Keratinocyte (primary cell): Measurements from ENCODE around the gene SMARCAL1. TPM values are rescaled to one million over a fixed set of nuclear protein-coding genes. Genes with fewer than 3 reads are reported as not detected.

Experiments used
- DNase-seq: peaks from one replicate; pipeline ENCODE4 v3.0.0-alpha.2; 2011; ENCODE audit warnings: low read depth, missing footprints, low spot score
- FAIRE-seq: peaks from 2 replicates; lab custom pipeline; 2011; peaks lifted over from hg19 to GRCh38; lab: Jason Lieb, UNC
- H2AFZ ChIP-seq: 2 replicates; pipeline ENCODE4 v1.6.0; 2012; ENCODE audit warnings: low read length, control low read depth, inconsistent platforms; ENCODE audit not compliant: control insufficient read depth
- H3K27ac ChIP-seq: 2 replicates; pipeline ENCODE4 v1.5.1; 2011; ENCODE audit warnings: low read length; ENCODE audit not compliant: control insufficient read depth, insufficient read depth
- H3K27me3 ChIP-seq: 3 replicates; pipeline ENCODE4 v1.6.0; 2011; ENCODE audit warnings: low read length; ENCODE audit not compliant: control insufficient read depth, insufficient read depth; ENCODE audit errors: extremely low read depth
- H3K36me3 ChIP-seq, 2 experiments: 2 replicates in 1 of 2; 3 replicates in 1 of 2; pipeline ENCODE4 v1.5.1; 2011; ENCODE audit warnings: low read length in 2 of 2, mild to moderate bottlenecking in 1 of 2; ENCODE audit not compliant: control insufficient read depth in 2 of 2, insufficient read depth in 2 of 2; ENCODE audit errors: extremely low read depth in 1 of 2
- H3K4me1 ChIP-seq: 3 replicates; pipeline ENCODE4 v1.5.1; 2011; ENCODE audit warnings: low read length; ENCODE audit not compliant: control insufficient read depth, insufficient read depth; ENCODE audit errors: extremely low read depth
- H3K4me2 ChIP-seq: 3 replicates; pipeline ENCODE4 v1.6.0; 2011; ENCODE audit warnings: low read depth, low read length; ENCODE audit not compliant: control insufficient read depth, insufficient read depth; ENCODE audit errors: extremely low read depth
- H3K4me3 ChIP-seq, 3 experiments: fragments of 200-600 bp in 1 of 3; sonication (generic) in 1 of 3; 2 replicates in 2 of 3; 3 replicates in 1 of 3; pipeline ENCODE4 v1.5.1; 2011 to 2016; ENCODE audit warnings: low read length in 3 of 3, mild to moderate bottlenecking in 3 of 3, control low read depth in 2 of 3, inconsistent platforms in 1 of 3, low read depth in 1 of 3, mixed read lengths in 1 of 3, mixed run types in 1 of 3, moderate library complexity in 1 of 3; ENCODE audit not compliant: control insufficient read depth in 2 of 3, insufficient read depth in 2 of 3; ENCODE audit errors: extremely low read depth in 1 of 3
- H3K79me2 ChIP-seq: 2 replicates; pipeline ENCODE4 v1.6.0; 2012; ENCODE audit warnings: low read length; ENCODE audit not compliant: control insufficient read depth, insufficient read depth
- H3K9ac ChIP-seq: 3 replicates; pipeline ENCODE4 v1.6.0; 2011; ENCODE audit warnings: low read length; ENCODE audit not compliant: control insufficient read depth, insufficient read depth; ENCODE audit errors: extremely low read depth
- H3K9me1 ChIP-seq: 3 replicates; pipeline ENCODE4 v1.6.0; 2011; ENCODE audit warnings: low read length; ENCODE audit not compliant: control insufficient read depth, insufficient read depth; ENCODE audit errors: extremely low read depth
- H3K9me3 ChIP-seq: 2 replicates; pipeline ENCODE4 v1.5.1; 2012; ENCODE audit warnings: low read depth, low read length; ENCODE audit not compliant: control insufficient read depth
- H4K20me1 ChIP-seq: 3 replicates; pipeline ENCODE4 v1.6.0; 2011; ENCODE audit warnings: low read length; ENCODE audit not compliant: control insufficient read depth, insufficient read depth; ENCODE audit errors: extremely low read depth
- CTCF ChIP-seq, 3 experiments: IDR thresholded peaks in 1 of 3; conservative IDR thresholded peaks in 1 of 3; optimal IDR thresholded peaks in 1 of 3; 2 replicates in 2 of 3; 3 replicates in 1 of 3; pipeline versions ENCODE3 to v1.5.1; 2011; ENCODE audit warnings: low read length in 3 of 3, mild to moderate bottlenecking in 3 of 3, moderate library complexity in 2 of 3, control low read depth in 1 of 3, inconsistent platforms in 1 of 3; ENCODE audit not compliant: insufficient read depth in 2 of 3; ENCODE audit errors: extremely low read depth in 1 of 3
- EZH2 ChIP-seq: IDR thresholded peaks from one replicate; pipeline ENCODE4 v1.6.1; 2012; ENCODE audit warnings: inconsistent platforms, mild to moderate bottlenecking, low read length, moderate library complexity
- dilution Hi-C: fragments of 300-500 bp; cut with MboI; formaldehyde crosslinking; loops from one replicate; pipeline ENCODE4 v1.7.0; 2020; ENCODE audit warnings: low sequenced_read_pairs; ENCODE audit not compliant: extremely low pct_ligation_motif_present
- polyA plus RNA-seq, 5 experiments: library from polyadenylated mRNA; depleted of rRNA in 3 of 5; stranded (reverse) in 3 of 5; stranded (forward) in 1 of 5; unstranded in 1 of 5; fragments of >200 nt; gene quantifications; 1 replicate in 1 of 5; 2 replicates in 3 of 5; 3 replicates in 1 of 5; pipeline versions ENCODE4 v1.2.1 to v1.2.3, GENCODE V29; 2011 to 2012; ENCODE audit warnings: missing spikeins in 2 of 5, low read depth in 1 of 5, low replicate concordance in 1 of 5

The SMARCAL1 gene
- polyA plus RNA-seq, 1 donor (not counting 4 experiments of a cell fraction or from before 2014, with no cell fraction given), result 26.3 TPM

- FAIRE-seq, result no peak
- peaks cover 1 to 4% of the 10 kb centered on the region in 2 experiments for H3K36me3 ChIP-seq
- TF ChIP-seq CTCF (optimal IDR thresholded peaks at IDR 0.05 in 1 of 3, IDR thresholded peaks at IDR 0.05 in 1 of 3, conservative IDR thresholded peaks at IDR 0.05 in 1 of 3; ENCODE audit: extremely low read depth in 1 of 3, insufficient read depth in 2 of 3, low read length in 3 of 3) (no peak), EZH2 (no peak)
Measured at GRCh38 chr2:216473187-216473586, 60.9 kb downstream of the SMARCAL1 start.

GRCh38 chr2:216474925-216475670 lies 62.8 kb downstream of the SMARCAL1 start:
- no peak for FAIRE-seq
- Histone ChIP-seq H3K9ac (no peak overlapping the region), H3K4me1 (peaks cover 18% of the 10 kb centered on the region), H2AFZ (no peak overlapping the region), H4K20me1 (no peaks in the 10 kb centered on the region), H3K4me3 (no peak overlapping the region), H3K27ac (no peak overlapping the region), H3K4me2 (no peak overlapping the region), H3K79me2 (no peaks in the 10 kb centered on the region), H3K36me3 (peaks cover 6 to 11% of the 10 kb centered on the region in 2 experiments), H3K9me1 (no peaks in the 10 kb centered on the region), H3K9me3 (no peaks in the 10 kb centered on the region), H3K27me3 (no peaks in the 10 kb centered on the region)
- no peak for DNase-seq
- dilution Hi-C loops, result no loop called here
- no peak for TF ChIP-seq EZH2
- no peak for TF ChIP-seq CTCF (optimal IDR thresholded peaks at IDR 0.05 in 1 of 3, IDR thresholded peaks at IDR 0.05 in 1 of 3, conservative IDR thresholded peaks at IDR 0.05 in 1 of 3; ENCODE audit: extremely low read depth in 1 of 3, insufficient read depth in 2 of 3, low read length in 3 of 3)

More at GRCh38 chr2:216473187-216473586, 60.9 kb downstream of the SMARCAL1 start:
- no peaks in the 10 kb centered on the region for H3K79me2 ChIP-seq
- H3K9me3 ChIP-seq, result no peaks in the 10 kb centered on the region
- no peak for DNase-seq
- peaks cover 10% of the 10 kb centered on the region for H3K4me1 ChIP-seq
- no peak overlapping the region for H3K4me2 ChIP-seq
- H3K27ac ChIP-seq, result no peak overlapping the region
- no peaks in the 10 kb centered on the region for H4K20me1 ChIP-seq
- H2AFZ ChIP-seq, result no peak overlapping the region
- dilution Hi-C loops, result no loop called here
- no peaks in the 10 kb centered on the region for H3K27me3 ChIP-seq
- H3K4me3 ChIP-seq, result no peak overlapping the region
- H3K9ac ChIP-seq, result no peak overlapping the region
- no peaks in the 10 kb centered on the region for H3K9me1 ChIP-seq
